G401 (cell line): Measurements from ENCODE around the gene CYBA. TPM values are rescaled to one million over a fixed set of nuclear protein-coding genes. Genes with fewer than 3 reads are reported as not detected.
A peak's percentile ranks its signal among the peaks of the same experiment; 100 is the strongest.

Experiments
- DNase-seq: peaks from one replicate; pipeline ENCODE4 v3.0.0-alpha.2; 2015; ENCODE audit warnings: low spot score
- in situ Hi-C: cut with HindIII; loops from 2 replicates; pipeline ENCODE4 v1.10.0; 2016; ENCODE audit warnings: low sequenced_read_pairs, mixed read lengths
- total RNA-seq: library from RNA; depleted of rRNA; stranded (reverse); fragments of >200 nt; shearing (Covaris generic); gene quantifications from 2 replicates; pipeline ENCODE4 v1.2.3, GENCODE V29; 2014

Gene CYBA
- total RNA-seq, 1 experiment from 2014 or later, result 299 TPM

DNA sequence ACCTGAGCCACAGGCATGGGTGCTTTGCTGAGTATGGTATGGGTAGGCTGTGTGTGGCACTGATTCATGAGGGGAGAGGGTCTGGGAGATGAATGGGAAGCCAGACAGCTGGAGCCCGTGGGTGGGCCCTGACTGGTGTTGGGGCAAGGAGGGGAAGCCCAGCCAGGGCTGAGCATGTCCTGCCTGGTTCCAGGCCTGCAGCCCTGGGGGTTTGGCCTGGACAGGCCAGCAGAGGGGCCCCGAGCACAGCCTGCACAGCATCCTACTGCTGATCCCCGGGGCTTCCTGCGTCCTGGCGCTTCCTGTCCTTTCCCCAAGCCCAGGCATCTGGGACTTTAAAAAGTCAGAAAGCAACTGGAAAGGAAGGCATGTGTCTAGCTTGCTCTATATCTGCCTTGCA is 16.6 kb upstream of the CYBA start:
- DNase-seq, result no peak
- in situ Hi-C loops, result no loop called here

GRCh38 chr16:88665570-88665969 is 14.7 kb upstream of the CYBA start:
- in situ Hi-C loops, result no loop called here
- DNase-seq, result no peak

- in situ Hi-C loops, result no loop called here
- DNase-seq, result no peak
Observed at GRCh38 chr16:88665148-88665547, 14.3 kb upstream of the CYBA start.

- DNase-seq, result peak; percentile 97
- in situ Hi-C loops, result no loop called here
Observed at GRCh38 chr16:88662843-88663606, 12.2 kb upstream of the CYBA start, which contains the start of gene MVD. MVD (minus strand) TSS chr16:88663091; CDS start chr16:88663080, 11 bp downstream.

- DNase-seq, result no peak
- in situ Hi-C loops, result no loop called here
Observed at GRCh38 chr16:88662222-88662842, 11.5 kb upstream of the CYBA start.

DNA sequence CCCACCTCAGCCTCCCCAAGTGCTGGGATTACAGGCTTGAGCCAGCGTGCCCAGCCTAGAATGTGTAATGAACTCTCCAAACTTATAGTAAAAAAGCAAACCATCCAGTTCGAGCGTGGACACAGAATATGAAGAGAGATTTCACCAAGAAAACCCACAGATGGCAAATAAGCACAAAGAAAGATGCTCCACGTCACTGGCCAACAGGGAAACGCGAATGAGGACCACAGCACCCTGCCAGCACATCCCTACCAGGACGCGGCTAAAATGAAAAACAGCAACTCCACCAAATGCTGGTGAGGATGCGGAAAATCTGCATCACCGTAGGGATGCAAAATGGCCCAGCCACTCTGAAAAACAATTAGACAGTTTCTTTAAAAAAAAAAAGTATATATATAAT is 10.6 kb upstream of the CYBA start:
- in situ Hi-C loops, result no loop called here
- DNase-seq, result peak; percentile 20

GRCh38 chr16:88659160-88659559 is 8.3 kb upstream of the CYBA start:
- no peak for DNase-seq
- in situ Hi-C loops, result no loop called here

- DNase-seq, result no peak
- in situ Hi-C loops, result no loop called here
Observed at GRCh38 chr16:88658714-88659113, 7.9 kb upstream of the CYBA start.

DNA sequence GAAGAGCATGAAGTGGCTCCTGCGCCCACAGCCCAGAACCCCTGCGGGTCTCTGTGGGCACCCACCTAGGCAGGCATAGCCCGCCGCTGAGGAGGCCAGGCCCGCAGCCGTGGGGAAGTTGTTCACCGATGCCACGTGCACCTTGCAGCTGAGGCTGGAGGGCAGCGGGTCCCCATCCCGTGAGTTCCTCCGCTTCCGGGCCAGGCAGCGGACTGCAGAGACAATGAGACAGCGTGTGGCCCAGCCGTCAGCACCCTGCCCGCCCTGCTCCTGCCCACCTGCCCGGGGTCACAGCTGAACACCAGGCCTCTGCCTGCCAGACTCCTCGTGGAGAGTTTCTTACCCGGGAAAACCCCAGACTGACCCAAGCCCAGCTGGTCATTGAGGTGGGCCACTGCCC is 6.5 kb upstream of the CYBA start:
- no peak for DNase-seq
- in situ Hi-C loops, result no loop called here

GRCh38 chr16:88656291-88656980 is 5.6 kb upstream of the CYBA start:
- DNase-seq, result no peak
- in situ Hi-C loops, result no loop called here

GRCh38 chr16:88655733-88656281 is 5.0 kb upstream of the CYBA start:
- in situ Hi-C loops, result no loop called here
- no peak for DNase-seq

DNA sequence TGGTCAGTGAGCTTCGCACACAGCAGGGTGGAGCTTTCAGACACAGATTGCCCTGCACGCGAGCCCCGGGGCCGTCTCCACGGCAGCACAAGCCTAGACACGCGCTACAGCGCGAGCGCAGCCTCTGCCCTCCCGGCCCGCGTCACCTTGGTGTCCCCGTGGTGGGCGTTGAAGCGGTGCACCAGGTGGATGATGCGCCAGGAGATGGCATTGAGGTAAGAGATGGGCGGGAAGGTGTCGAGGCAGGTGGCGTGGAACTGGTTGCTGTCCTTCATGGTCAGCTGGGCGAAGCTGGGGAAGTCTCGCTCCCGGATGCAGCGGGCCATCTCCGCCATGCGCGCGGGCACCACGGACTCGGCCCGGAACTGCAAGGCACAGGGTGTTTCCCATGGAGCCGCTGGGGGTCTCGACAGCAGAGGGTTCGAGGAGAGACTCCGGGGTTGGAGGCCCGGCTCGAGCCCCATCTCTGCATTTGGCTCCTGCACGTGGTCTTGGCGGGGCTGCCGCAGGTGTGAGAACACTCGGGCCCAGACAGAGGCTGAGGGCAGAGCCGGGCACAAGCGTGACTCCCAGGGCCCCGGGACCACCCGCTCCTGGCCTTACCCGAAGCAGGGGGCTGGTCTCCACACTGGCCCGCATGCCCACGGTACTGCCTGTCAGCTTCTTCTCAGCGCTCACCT is 4.3 kb upstream of the CYBA start:
- in situ Hi-C loops, result no loop called here
- DNase-seq, result no peak

DNA sequence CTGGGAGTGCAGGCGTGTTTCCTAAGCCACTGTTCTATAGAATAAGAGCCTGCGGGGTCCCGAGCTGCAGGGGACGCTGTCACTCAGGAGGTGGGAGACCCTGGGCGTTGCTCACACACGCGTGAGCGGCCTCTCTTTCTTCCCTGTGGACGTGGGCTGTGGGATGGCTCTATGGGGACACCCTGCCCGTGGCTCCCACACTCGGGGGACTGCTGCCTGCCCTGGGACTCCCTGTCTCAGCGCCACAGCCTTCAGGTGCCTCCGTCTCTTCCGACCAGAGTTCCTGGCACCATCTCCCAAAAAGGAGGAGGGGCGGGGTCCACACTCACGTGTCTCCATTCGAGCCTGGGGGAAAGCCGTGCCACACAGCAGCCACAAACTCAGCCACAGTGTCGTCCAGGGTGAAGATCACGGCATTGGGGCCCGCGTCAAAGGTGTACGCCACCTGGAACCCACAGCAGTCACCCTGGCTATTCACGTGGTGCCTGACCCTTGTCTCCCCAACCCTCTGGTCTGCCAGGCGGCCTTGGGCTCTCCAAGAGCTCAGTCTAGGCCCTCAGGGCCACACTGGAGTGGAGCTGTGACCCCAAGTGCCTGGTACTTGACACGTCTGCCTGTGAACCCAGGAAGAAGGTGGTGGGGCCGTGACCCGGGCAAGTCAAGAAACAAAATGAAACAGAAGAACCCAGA is 3.7 kb upstream of the CYBA start:
- DNase-seq, result no peak
- in situ Hi-C loops, result no loop called here

- in situ Hi-C loops, result no loop called here
- no peak for DNase-seq
Observed at GRCh38 chr16:88653596-88654362, 2.9 kb upstream of the CYBA start.

DNA sequence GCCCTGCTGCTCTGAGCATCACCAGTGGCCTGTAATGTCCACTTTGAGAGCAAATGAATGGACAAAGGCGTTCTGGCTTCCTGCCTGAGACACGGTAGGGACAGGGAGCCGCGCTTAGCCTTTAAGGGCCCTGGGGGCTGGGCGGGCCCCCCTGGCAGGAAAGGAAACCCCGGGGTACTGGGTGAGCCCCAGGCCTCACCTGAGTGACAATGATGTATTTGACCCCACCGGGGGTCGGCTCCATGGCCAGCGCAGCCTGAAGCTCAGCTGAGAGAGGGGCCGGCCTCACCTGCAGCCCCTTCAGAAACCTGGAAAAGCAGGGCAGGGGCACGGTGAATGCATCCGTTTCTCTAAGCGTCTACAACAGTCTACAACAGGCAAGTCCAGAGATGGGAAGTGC is 2.2 kb upstream of the CYBA start:
- in situ Hi-C loops, result no loop called here
- DNase-seq, result no peak

GRCh38 chr16:88652762-88653063 is 1.9 kb upstream of the CYBA start:
- in situ Hi-C loops, result no loop called here
- no peak for DNase-seq

GRCh38 chr16:88651989-88652761 is 1.3 kb upstream of the CYBA start:
- in situ Hi-C loops, result no loop called here
- DNase-seq, result no peak
